Measurements from ENCODE around the gene CHN2.

The CHN2 gene

GRCh38 chr7:29422829-29423228 lies 228.3 kb downstream of the CHN2 start:
- no peak for TF ChIP-seq CTCF (IDR thresholded peaks at IDR 0.05; ENCODE audit: control insufficient read depth, insufficient read depth, low read depth, low read length, missing control alignments)
- no peak overlapping the region for H3K4me3 ChIP-seq (ENCODE audit: control insufficient read depth, low read depth, low read length)
- no peak for DNase-seq (ENCODE audit: low read depth)

- no peak for DNase-seq (ENCODE audit: low read depth)
- TF ChIP-seq CTCF (IDR thresholded peaks at IDR 0.05; ENCODE audit: control insufficient read depth, insufficient read depth, low read depth, low read length, missing control alignments): no peak
- no peak overlapping the region for H3K4me3 ChIP-seq (ENCODE audit: control insufficient read depth, low read depth, low read length)
These were observed 229.9 kb downstream of the CHN2 start for GRCh38 chr7:29424295-29424983.

GRCh38 chr7:29424984-29425309 lies 230.4 kb downstream of the CHN2 start:
- no peak for DNase-seq (ENCODE audit: low read depth)

GRCh38 chr7:29426587-29426986 lies 232.0 kb downstream of the CHN2 start:
- no peak for DNase-seq (ENCODE audit: low read depth)
- no peak for TF ChIP-seq CTCF (IDR thresholded peaks at IDR 0.05; ENCODE audit: control insufficient read depth, insufficient read depth, low read depth, low read length, missing control alignments)
- no peak overlapping the region for H3K4me3 ChIP-seq (ENCODE audit: control insufficient read depth, low read depth, low read length)

More at GRCh38 chr7:29424984-29425309, 230.4 kb downstream of the CHN2 start:
- no peak for TF ChIP-seq CTCF (IDR thresholded peaks at IDR 0.05; ENCODE audit: control insufficient read depth, insufficient read depth, low read depth, low read length, missing control alignments)
- no peak overlapping the region for H3K4me3 ChIP-seq (ENCODE audit: control insufficient read depth, low read depth, low read length)

GRCh38 chr7:29429401-29429800 lies 234.8 kb downstream of the CHN2 start:
- DNase-seq (ENCODE audit: low read depth): no peak
- no peak overlapping the region for H3K4me3 ChIP-seq (ENCODE audit: control insufficient read depth, low read depth, low read length)
- no peak for TF ChIP-seq CTCF (IDR thresholded peaks at IDR 0.05; ENCODE audit: control insufficient read depth, insufficient read depth, low read depth, low read length, missing control alignments)

- DNase-seq (ENCODE audit: low read depth): no peak
- H3K4me3 ChIP-seq (ENCODE audit: control insufficient read depth, low read depth, low read length): no peak overlapping the region
- TF ChIP-seq CTCF (IDR thresholded peaks at IDR 0.05; ENCODE audit: control insufficient read depth, insufficient read depth, low read depth, low read length, missing control alignments): no peak
These were observed 235.8 kb downstream of the CHN2 start for GRCh38 chr7:29430279-29430949.
